IMR-90 (cell line): ENCODE results near the gene ZNF366. TPM values are rescaled to one million over a fixed set of nuclear protein-coding genes. Genes with fewer than 3 reads are reported as not detected.

Experiments
- ATAC-seq: fragments of 200-7000 bp; cut with Tn5 transposase; 2 replicates; pipeline ENCODE4 v1.9.1; 2020; ENCODE audit warnings: low read depth, mild to moderate bottlenecking, moderate library complexity
- BruUV-seq: library from RNA; stranded (reverse); fragments of 400-500 nt; replicated peaks from 2 replicates; lab custom pipeline; 2021; lab: Mats Ljungman, UMichigan
- CTCF ChIA-PET: fragments of 300-600 bp; formaldehyde crosslinking; extraction: SDS; loops from one replicate; lab custom pipeline; 2021; ENCODE audit warnings: antibody characterized with exemption; lab: Yijun Ruan, JAX
- POLR2A ChIA-PET: fragments of 300-600 bp; sonication (Branson Sonifier 250); formaldehyde crosslinking; loops from one replicate; lab custom pipeline; 2022; ENCODE audit warnings: antibody characterized with exemption; ENCODE audit not compliant: unreplicated experiment; lab: Charles Lee
- DNase-seq: peaks from one replicate; pipeline ENCODE4 v3.0.0; 2013
- H2AFZ ChIP-seq: replicated peaks from 2 replicates; pipeline ENCODE3; 2013; ENCODE audit warnings: low read length, mild to moderate bottlenecking; ENCODE audit not compliant: poor library complexity
- H2AK5ac ChIP-seq: 2 replicates; pipeline ENCODE4 v1.6.1; 2013; ENCODE audit warnings: low read depth, low read length, inconsistent platforms
- H2AK9ac ChIP-seq: replicated peaks from 2 replicates; pipeline ENCODE3; 2013; ENCODE audit warnings: mild to moderate bottlenecking, low read depth, low read length, moderate library complexity; ENCODE audit not compliant: poor library complexity
- H2BK120ac ChIP-seq: 2 replicates; pipeline ENCODE4 v1.6.1; 2013; ENCODE audit warnings: low read depth, low read length, inconsistent platforms
- H2BK15ac ChIP-seq: 3 replicates; pipeline ENCODE4 v1.6.1; 2013; ENCODE audit warnings: low read depth, low read length, inconsistent platforms
- H2BK20ac ChIP-seq: 2 replicates; pipeline ENCODE4 v1.6.1; 2013; ENCODE audit warnings: low read depth, mild to moderate bottlenecking, inconsistent platforms, low read length, moderate library complexity
- H2BK5ac ChIP-seq: 2 replicates; pipeline ENCODE4 v1.6.1; 2013; ENCODE audit warnings: mild to moderate bottlenecking, low read depth, low read length, inconsistent platforms; ENCODE audit not compliant: poor library complexity, severe bottlenecking
- H3K14ac ChIP-seq: replicated peaks from 2 replicates; pipeline ENCODE4 v1.6.1; 2013; ENCODE audit warnings: low read depth, low read length, inconsistent platforms
- H3K18ac ChIP-seq: 2 replicates; pipeline ENCODE4 v1.6.1; 2013; ENCODE audit warnings: low read depth, low read length, control low read depth
- H3K23ac ChIP-seq: 2 replicates; pipeline ENCODE4 v1.6.1; 2013; ENCODE audit warnings: low read depth, low read length, inconsistent platforms
- H3K27ac ChIP-seq: 2 replicates; pipeline ENCODE4 v1.5.1; 2013; ENCODE audit warnings: mild to moderate bottlenecking, control low read depth, low read length; ENCODE audit not compliant: insufficient read depth
- H3K27me3 ChIP-seq: 2 replicates; pipeline ENCODE4 v1.6.1; 2013; ENCODE audit warnings: low read length; ENCODE audit not compliant: control insufficient read depth, insufficient read depth
- H3K36me3 ChIP-seq: 2 replicates; pipeline ENCODE4 v1.6.1; 2013; ENCODE audit warnings: low read length, mixed read lengths; ENCODE audit not compliant: control insufficient read depth, insufficient read depth
- H3K4ac ChIP-seq: 2 replicates; pipeline ENCODE4 v1.6.1; 2013; ENCODE audit warnings: low read depth, low read length, inconsistent platforms
- H3K4me1 ChIP-seq: 2 replicates; pipeline ENCODE4 v1.6.1; 2013; ENCODE audit warnings: low read length, mixed read lengths; ENCODE audit not compliant: control insufficient read depth, insufficient read depth
- H3K4me2 ChIP-seq: 2 replicates; pipeline ENCODE4 v1.6.1; 2013; ENCODE audit warnings: low read depth, mild to moderate bottlenecking, control low read depth, low read length, moderate library complexity
- H3K4me3 ChIP-seq: 2 replicates; pipeline ENCODE4 v1.5.1; 2013; ENCODE audit warnings: low read depth, mild to moderate bottlenecking, control low read depth, low read length, moderate library complexity; ENCODE audit not compliant: insufficient read depth
- H3K56ac ChIP-seq: 2 replicates; pipeline ENCODE4 v1.6.1; 2013; ENCODE audit warnings: low read length, inconsistent platforms; ENCODE audit not compliant: insufficient read depth; ENCODE audit errors: extremely low read depth
- H3K79me1 ChIP-seq, 2 experiments: 2 replicates each; pipeline ENCODE4 v1.6.1; 2013; ENCODE audit warnings: low read length in 2 of 2, inconsistent platforms in 1 of 2, low read depth in 1 of 2
- H3K9ac ChIP-seq: 2 replicates; pipeline ENCODE4 v1.6.1; 2013; ENCODE audit warnings: low read depth, low read length, control low read depth
- H3K9me1 ChIP-seq: 2 replicates; pipeline ENCODE4 v1.6.1; 2013; ENCODE audit warnings: low read length, inconsistent platforms; ENCODE audit not compliant: insufficient read depth
- H3K9me3 ChIP-seq: 2 replicates; pipeline ENCODE4 v1.6.1; 2013; ENCODE audit warnings: low read length; ENCODE audit not compliant: control insufficient read depth, insufficient read depth
- H4K20me1 ChIP-seq: 2 replicates; pipeline ENCODE4 v1.6.1; 2013; ENCODE audit warnings: low read length, inconsistent platforms; ENCODE audit not compliant: insufficient read depth
- H4K5ac ChIP-seq: 2 replicates; pipeline ENCODE4 v1.6.1; 2013; ENCODE audit warnings: mild to moderate bottlenecking, low read depth, low read length, control low read depth
- H4K8ac ChIP-seq, 2 experiments: 2 replicates each; pipeline ENCODE4 v1.6.1; 2013; ENCODE audit warnings: low read depth in 2 of 2, low read length in 2 of 2, control low read depth in 1 of 2, inconsistent platforms in 1 of 2
- H4K91ac ChIP-seq: 2 replicates; pipeline ENCODE4 v1.6.1; 2013; ENCODE audit warnings: low read depth, low read length, inconsistent platforms; ENCODE audit not compliant: insufficient read depth
- CEBPB ChIP-seq: IDR thresholded peaks from 2 replicates; pipeline ENCODE4 v1.6.1; 2012; ENCODE audit warnings: low read depth, low read length, improper control_type of control experiment
- FOS ChIP-seq: fragments of 150-350 bp; IDR thresholded peaks from 2 replicates; pipeline ENCODE4 v1.6.1; 2016; ENCODE audit warnings: low read depth, low read length
- MAFK ChIP-seq: IDR thresholded peaks from 2 replicates; pipeline ENCODE4 v1.6.1; 2012; ENCODE audit warnings: low read depth, low read length, improper control_type of control experiment
- MAZ ChIP-seq: IDR thresholded peaks from 2 replicates; pipeline ENCODE4 v1.6.1; 2012; ENCODE audit warnings: low read depth, mild to moderate bottlenecking, low read length, improper control_type of control experiment, moderate library complexity, borderline replicate concordance
- MXI1 ChIP-seq: IDR thresholded peaks from 2 replicates; pipeline ENCODE4 v1.6.1; 2012; ENCODE audit warnings: low read depth, mild to moderate bottlenecking, low read length, moderate library complexity, borderline replicate concordance
- NFE2L2 ChIP-seq: fragments of 150-350 bp; IDR thresholded peaks from 2 replicates; pipeline ENCODE4 v1.6.1; 2016; ENCODE audit warnings: low read depth, mild to moderate bottlenecking, low read length
- POLR2A ChIP-seq: IDR thresholded peaks from 2 replicates; pipeline ENCODE4 v1.6.1; 2012; ENCODE audit warnings: mild to moderate bottlenecking, low read depth, low read length
- RFX5 ChIP-seq: IDR thresholded peaks from 2 replicates; pipeline ENCODE4 v1.8.0; 2012; ENCODE audit warnings: low read depth, mild to moderate bottlenecking, low read length, moderate library complexity
- SMC3 ChIP-seq: fragments of 150-350 bp; IDR thresholded peaks from 2 replicates; pipeline ENCODE4 v1.6.1; 2016; ENCODE audit warnings: low read depth, mild to moderate bottlenecking, antibody characterized with exemption, low read length, moderate library complexity
- USF2 ChIP-seq: fragments of 150-350 bp; IDR thresholded peaks from 2 replicates; pipeline ENCODE4 v1.6.1; 2017; ENCODE audit warnings: mild to moderate bottlenecking, antibody characterized with exemption, low read length, low read depth
- WGBS, 2 experiments: methylation state at CpG; one replicate each; pipeline versions ENCODE4 v1.1.5 to v1.1.7; 2013; ENCODE audit warnings: missing lambda C conversion rate in 2 of 2; ENCODE audit not compliant: insufficient read length in 1 of 2; ENCODE audit errors: extremely low coverage in 2 of 2; 5-methylcytosine and 5-hydroxymethylcytosine counted together
- dilution Hi-C: fragments of 300-500 bp; cut with HindIII; formaldehyde crosslinking; loops from one replicate; pipeline ENCODE4 v1.14.3; 2018; ENCODE audit warnings: low sequenced_read_pairs; ENCODE audit not compliant: unreplicated experiment
- in situ Hi-C: fragments of 300-500 bp; cut with MboI; formaldehyde crosslinking; loops from 3 replicates; pipeline ENCODE4 v1.14.3; 2019; ENCODE audit warnings: low sequenced_read_pairs, inconsistent platforms, mixed read lengths
- intact Hi-C: fragments of 100-400 bp; cut with micrococcal nuclease; formaldehyde crosslinking; loops from 2 replicates; pipeline ENCODE4 v1.10.0; 2022
- polyA plus RNA-seq, 3 experiments: library from polyadenylated mRNA; depleted of rRNA; stranded (reverse); fragments of >200 nt; gene quantifications; 2 replicates each; pipeline ENCODE4 v1.2.3, GENCODE V29; 2012; ENCODE audit warnings: low replicate concordance in 1 of 3
- total RNA-seq: library from RNA; depleted of rRNA; stranded (reverse); fragments of >200 nt; gene quantifications from 2 replicates; pipeline ENCODE4 v1.2.3, GENCODE V29; 2012
- TF ChIP-seq, protein P1 (sequence below): fragments of 150-350 bp; IDR thresholded peaks from 2 replicates; pipeline ENCODE4 v1.6.1; 2016; ENCODE audit warnings: low read depth, mild to moderate bottlenecking, low read length, moderate library complexity, borderline replicate concordance
- TF ChIP-seq, protein P2 (sequence below): conservative IDR thresholded peaks from 2 replicates; pipeline ENCODE4 v1.5.1; 2012; ENCODE audit warnings: mild to moderate bottlenecking, low read depth, low read length, improper control_type of control experiment

ZNF366 gene
- total and polyA plus RNA-seq, 2 of the 4 experiments (the other 2 are of a cell fraction) = not detected

DNA sequence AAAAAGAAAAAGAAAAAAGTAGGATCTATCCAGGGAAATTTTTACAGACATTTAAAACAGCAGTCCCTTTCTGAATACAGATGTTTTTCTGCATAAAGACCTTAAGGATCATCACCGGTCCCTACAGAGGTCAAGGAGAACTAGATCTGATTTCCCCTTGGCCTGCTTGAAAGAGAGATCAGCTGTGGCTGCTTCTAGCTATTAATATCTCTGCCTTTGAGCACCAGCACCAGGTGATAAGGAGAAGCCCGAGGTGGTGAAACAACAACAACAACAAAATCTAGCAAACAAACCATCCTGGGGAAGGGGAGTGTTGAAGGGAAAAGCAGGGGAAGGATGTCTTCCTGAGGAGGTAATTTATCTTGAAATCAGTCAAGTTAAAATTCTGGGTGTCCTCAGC lies 42.1 kb downstream of the ZNF366 start:
- Histone ChIP-seq H2AFZ (no peak overlapping the region), H2BK120ac (no peak overlapping the region), H4K91ac (no peak overlapping the region), H3K27ac (no peak overlapping the region), H2BK20ac (no peak overlapping the region), H3K18ac (no peak overlapping the region), H3K56ac (no peak overlapping the region), H3K4ac (no peak overlapping the region), H3K36me3 (no peaks in the 10 kb centered on the region), H3K79me1 (no peaks in the 10 kb centered on the region), H4K8ac (no peak overlapping the region), H3K27me3 (no peaks in the 10 kb centered on the region), H3K4me3 (no peak overlapping the region), H3K9me1 (0 out of 2 replicates have a peak, but pooled peaks cover 6% of the 10 kb centered on the region), H2BK5ac (no peak overlapping the region), H3K9ac (no peak overlapping the region), H3K4me2 (no peak overlapping the region), H3K14ac (no peak overlapping the region), H4K5ac (no peak overlapping the region), H3K23ac (no peak overlapping the region), H2AK9ac (no peak overlapping the region), H2BK15ac (no peak overlapping the region), H3K4me1 (peaks cover 3% of the 10 kb centered on the region; the same call in 1 of the 2 replicates), H3K9me3 (no peaks in the 10 kb centered on the region), H2AK5ac (no peak overlapping the region), H4K20me1 (no peaks in the 10 kb centered on the region)
- no peak for TF ChIP-seq SMC3
- no peak for TF ChIP-seq FOS
- no peak for TF ChIP-seq POLR2A
- no peak for TF ChIP-seq CEBPB
- TF ChIP-seq NFE2L2 = no peak
- TF ChIP-seq, protein P1, sequence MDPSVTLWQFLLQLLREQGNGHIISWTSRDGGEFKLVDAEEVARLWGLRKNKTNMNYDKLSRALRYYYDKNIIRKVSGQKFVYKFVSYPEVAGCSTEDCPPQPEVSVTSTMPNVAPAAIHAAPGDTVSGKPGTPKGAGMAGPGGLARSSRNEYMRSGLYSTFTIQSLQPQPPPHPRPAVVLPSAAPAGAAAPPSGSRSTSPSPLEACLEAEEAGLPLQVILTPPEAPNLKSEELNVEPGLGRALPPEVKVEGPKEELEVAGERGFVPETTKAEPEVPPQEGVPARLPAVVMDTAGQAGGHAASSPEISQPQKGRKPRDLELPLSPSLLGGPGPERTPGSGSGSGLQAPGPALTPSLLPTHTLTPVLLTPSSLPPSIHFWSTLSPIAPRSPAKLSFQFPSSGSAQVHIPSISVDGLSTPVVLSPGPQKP = no peak
- no peak for TF ChIP-seq RFX5
- TF ChIP-seq MAFK = no peak
- TF ChIP-seq, protein P2, sequence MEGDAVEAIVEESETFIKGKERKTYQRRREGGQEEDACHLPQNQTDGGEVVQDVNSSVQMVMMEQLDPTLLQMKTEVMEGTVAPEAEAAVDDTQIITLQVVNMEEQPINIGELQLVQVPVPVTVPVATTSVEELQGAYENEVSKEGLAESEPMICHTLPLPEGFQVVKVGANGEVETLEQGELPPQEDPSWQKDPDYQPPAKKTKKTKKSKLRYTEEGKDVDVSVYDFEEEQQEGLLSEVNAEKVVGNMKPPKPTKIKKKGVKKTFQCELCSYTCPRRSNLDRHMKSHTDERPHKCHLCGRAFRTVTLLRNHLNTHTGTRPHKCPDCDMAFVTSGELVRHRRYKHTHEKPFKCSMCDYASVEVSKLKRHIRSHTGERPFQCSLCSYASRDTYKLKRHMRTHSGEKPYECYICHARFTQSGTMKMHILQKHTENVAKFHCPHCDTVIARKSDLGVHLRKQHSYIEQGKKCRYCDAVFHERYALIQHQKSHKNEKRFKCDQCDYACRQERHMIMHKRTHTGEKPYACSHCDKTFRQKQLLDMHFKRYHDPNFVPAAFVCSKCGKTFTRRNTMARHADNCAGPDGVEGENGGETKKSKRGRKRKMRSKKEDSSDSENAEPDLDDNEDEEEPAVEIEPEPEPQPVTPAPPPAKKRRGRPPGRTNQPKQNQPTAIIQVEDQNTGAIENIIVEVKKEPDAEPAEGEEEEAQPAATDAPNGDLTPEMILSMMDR = no peak
- TF ChIP-seq USF2 = no peak
- no peak for TF ChIP-seq MXI1
- no peak for TF ChIP-seq MAZ
- intact Hi-C loops (loop anchor here (5.0 kb wide), 1 partner anchor 37 kb away; no protein-coding TSS in a partner anchor), dilution Hi-C loops (no loop called here), in situ Hi-C loops (no loop called here)
- ChIA-PET CTCF (no interaction called here), POLR2A (no interaction called here)
- no peak for DNase-seq
- no TSS peak for BruUV-seq
- no CpG with 5 or more reads among the region's 2 CpGs for WGBS, 2 experiments
- no peak for ATAC-seq
